Astrocyte (in vitro differentiated cells and primary cell): ENCODE measurements around the gene ANGPTL1.

Experiments used
- EZH2 ChIP-seq: IDR thresholded peaks from 2 replicates; pipeline ENCODE4 v1.6.1; 2012; ENCODE audit warnings: mild to moderate bottlenecking, low read length, inconsistent platforms; ENCODE audit not compliant: insufficient read depth
- TF ChIP-seq, protein P1 (sequence below): IDR thresholded peaks from 2 replicates; pipeline ENCODE4 v1.5.1; 2011; ENCODE audit warnings: low read depth, mild to moderate bottlenecking, inconsistent platforms, low read length, moderate library complexity; ENCODE audit not compliant: insufficient read depth

DNA sequence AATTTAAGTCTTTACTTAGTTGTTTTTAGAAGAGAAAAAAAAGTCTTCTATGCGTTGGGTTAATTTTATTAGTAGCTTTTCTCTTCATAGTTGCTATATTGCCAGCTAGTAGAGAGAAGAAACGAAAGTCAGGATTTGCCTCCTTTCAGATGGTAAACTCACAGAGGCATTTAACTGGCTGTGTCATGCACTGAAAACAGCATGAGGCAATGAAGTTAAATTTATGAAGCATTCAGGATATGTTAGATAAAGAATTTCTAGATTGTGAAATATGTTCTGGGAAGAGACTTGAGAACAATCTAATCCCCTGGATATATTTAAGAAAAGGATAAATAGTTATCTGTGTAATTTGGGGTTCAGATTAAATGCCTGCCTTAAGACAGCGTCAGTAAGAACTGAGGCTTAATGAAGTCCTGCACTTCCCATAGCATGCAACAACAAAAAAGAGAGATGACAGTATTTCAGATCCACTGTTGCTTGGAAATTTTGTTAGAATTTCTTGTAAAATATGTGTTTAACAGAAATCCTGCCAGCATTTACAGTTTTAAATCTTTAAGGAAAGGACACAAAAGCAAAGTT is 1.7 kb downstream of the ANGPTL1 start:
- TF ChIP-seq, protein P1, sequence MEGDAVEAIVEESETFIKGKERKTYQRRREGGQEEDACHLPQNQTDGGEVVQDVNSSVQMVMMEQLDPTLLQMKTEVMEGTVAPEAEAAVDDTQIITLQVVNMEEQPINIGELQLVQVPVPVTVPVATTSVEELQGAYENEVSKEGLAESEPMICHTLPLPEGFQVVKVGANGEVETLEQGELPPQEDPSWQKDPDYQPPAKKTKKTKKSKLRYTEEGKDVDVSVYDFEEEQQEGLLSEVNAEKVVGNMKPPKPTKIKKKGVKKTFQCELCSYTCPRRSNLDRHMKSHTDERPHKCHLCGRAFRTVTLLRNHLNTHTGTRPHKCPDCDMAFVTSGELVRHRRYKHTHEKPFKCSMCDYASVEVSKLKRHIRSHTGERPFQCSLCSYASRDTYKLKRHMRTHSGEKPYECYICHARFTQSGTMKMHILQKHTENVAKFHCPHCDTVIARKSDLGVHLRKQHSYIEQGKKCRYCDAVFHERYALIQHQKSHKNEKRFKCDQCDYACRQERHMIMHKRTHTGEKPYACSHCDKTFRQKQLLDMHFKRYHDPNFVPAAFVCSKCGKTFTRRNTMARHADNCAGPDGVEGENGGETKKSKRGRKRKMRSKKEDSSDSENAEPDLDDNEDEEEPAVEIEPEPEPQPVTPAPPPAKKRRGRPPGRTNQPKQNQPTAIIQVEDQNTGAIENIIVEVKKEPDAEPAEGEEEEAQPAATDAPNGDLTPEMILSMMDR = no peak
- TF ChIP-seq EZH2 = no peak
